ENCODE data around the gene MOB3B.

Gene MOB3B

GRCh38 chr9:27529316-27530278 lies at the start of gene MOB3B:
MOB3B (minus strand) TSS chr9:27529814; CDS start chr9:27455550, 74,264 bp downstream.
- DNase-seq = peak; percentile 67

- DNase-seq = peak; percentile 97
Observed at GRCh38 chr9:27573634-27574590, 44.3 kb upstream of the MOB3B start.

GRCh38 chr9:27572918-27573633 lies 43.5 kb upstream of the MOB3B start, which contains the start of gene C9orf72:
C9orf72 (minus strand) TSS chr9:27573481; CDS start chr9:27567120, 6,361 bp downstream.
- peak; percentile 85 for DNase-seq

GRCh38 chr9:27572566-27572917 lies 42.9 kb upstream of the MOB3B start:
- no peak for DNase-seq

- no peak for DNase-seq
Observed at GRCh38 chr9:27572061-27572460, 42.4 kb upstream of the MOB3B start.

- DNase-seq = no peak
Observed at GRCh38 chr9:27571011-27571410, 41.4 kb upstream of the MOB3B start.

GRCh38 chr9:27569406-27569805 lies 39.8 kb upstream of the MOB3B start:
- DNase-seq = no peak

GRCh38 chr9:27566118-27566517 lies 36.5 kb upstream of the MOB3B start:
- no peak for DNase-seq

- no peak for DNase-seq
Observed at GRCh38 chr9:27565696-27566095, 36.1 kb upstream of the MOB3B start.

- no peak for DNase-seq
Observed at GRCh38 chr9:27564670-27565069, 35.1 kb upstream of the MOB3B start.

GRCh38 chr9:27563738-27564430 lies 34.3 kb upstream of the MOB3B start:
- DNase-seq = no peak

- no peak for DNase-seq
Observed at GRCh38 chr9:27561685-27562084, 32.1 kb upstream of the MOB3B start.

- no peak for DNase-seq
Observed at GRCh38 chr9:27560457-27560856, 30.8 kb upstream of the MOB3B start.

GRCh38 chr9:27558307-27558706 lies 28.7 kb upstream of the MOB3B start:
- DNase-seq = no peak

GRCh38 chr9:27556470-27556869 lies 26.9 kb upstream of the MOB3B start:
- DNase-seq = no peak

- no peak for DNase-seq
Observed at GRCh38 chr9:27554712-27555111, 25.1 kb upstream of the MOB3B start.

GRCh38 chr9:27549196-27549755 lies 19.7 kb upstream of the MOB3B start:
- DNase-seq = no peak

GRCh38 chr9:27548055-27548741 lies 18.6 kb upstream of the MOB3B start:
- no peak for DNase-seq

GRCh38 chr9:27545471-27545870 lies 15.9 kb upstream of the MOB3B start:
- no peak for DNase-seq

- no peak for DNase-seq
Observed at GRCh38 chr9:27542508-27542907, 12.9 kb upstream of the MOB3B start.

GRCh38 chr9:27541740-27542139 lies 12.1 kb upstream of the MOB3B start:
- DNase-seq = no peak
